ENCODE data around the gene MTX1.

The MTX1 gene

DNA sequence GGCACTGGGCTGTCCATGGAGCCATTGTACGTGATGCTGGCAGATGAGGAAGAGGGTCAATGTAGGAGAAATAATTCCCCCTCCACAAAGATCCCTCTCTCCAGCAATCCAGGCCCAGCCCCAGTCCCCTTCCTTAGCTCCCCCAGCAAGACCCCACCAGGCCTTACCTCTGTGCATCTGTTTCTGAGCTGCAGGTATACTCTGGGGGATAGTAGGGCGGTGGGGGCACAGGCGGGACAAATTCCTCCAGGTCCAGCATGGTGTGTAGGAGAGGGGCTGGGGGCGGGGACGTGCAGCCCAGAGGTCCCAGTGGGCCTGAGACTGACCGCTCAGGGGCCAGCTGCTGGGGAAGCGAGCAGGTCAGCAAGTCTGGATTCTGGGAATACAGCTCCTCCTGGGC, 43.1 kb downstream of the MTX1 start:
- TF ChIP-seq, protein P1, sequence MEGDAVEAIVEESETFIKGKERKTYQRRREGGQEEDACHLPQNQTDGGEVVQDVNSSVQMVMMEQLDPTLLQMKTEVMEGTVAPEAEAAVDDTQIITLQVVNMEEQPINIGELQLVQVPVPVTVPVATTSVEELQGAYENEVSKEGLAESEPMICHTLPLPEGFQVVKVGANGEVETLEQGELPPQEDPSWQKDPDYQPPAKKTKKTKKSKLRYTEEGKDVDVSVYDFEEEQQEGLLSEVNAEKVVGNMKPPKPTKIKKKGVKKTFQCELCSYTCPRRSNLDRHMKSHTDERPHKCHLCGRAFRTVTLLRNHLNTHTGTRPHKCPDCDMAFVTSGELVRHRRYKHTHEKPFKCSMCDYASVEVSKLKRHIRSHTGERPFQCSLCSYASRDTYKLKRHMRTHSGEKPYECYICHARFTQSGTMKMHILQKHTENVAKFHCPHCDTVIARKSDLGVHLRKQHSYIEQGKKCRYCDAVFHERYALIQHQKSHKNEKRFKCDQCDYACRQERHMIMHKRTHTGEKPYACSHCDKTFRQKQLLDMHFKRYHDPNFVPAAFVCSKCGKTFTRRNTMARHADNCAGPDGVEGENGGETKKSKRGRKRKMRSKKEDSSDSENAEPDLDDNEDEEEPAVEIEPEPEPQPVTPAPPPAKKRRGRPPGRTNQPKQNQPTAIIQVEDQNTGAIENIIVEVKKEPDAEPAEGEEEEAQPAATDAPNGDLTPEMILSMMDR (IDR thresholded peaks at IDR 0.05), result no peak

DNA sequence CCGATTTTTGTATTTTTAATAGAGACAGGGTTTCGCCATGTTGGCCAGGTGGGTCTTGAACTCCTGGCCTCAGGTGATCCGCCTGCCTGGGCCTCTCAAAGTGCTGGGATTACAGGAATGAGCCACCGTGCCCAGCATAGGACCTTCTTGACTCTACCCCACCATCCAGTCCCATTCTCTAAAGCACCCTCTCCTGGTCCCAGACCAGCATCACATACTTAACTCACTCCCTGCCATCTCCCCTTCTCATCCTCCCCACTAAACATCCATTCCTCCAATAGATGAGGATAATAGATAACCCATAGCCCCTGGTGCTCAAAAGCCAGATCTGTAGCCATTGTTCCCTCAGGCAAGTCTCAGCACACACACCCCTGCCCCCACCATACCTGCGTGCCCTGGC, 44.7 kb downstream of the MTX1 start:
- TF ChIP-seq, protein P1 (IDR thresholded peaks at IDR 0.05), result no peak

DNA sequence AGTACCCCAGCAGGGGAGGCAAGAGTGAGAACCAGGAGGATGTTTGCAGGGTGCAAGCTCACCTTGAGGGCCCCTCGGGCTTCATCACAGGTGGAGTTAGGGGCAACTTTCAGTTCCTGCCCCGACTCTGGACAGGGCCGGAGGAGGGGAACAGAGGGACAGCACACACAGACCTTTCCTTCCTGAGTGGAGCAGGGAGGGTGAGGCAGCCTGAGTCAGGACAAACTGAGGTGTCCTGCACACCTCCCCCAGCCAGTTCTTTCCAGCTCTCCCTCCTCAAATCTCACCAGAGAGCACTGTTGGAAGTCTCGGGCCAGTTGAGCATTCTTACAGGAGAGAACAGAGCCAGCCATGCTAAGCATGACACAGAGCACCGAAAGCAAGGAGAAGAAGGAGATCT, 45.3 kb downstream of the MTX1 start:
- TF ChIP-seq, protein P1 (IDR thresholded peaks at IDR 0.05), result no peak

DNA sequence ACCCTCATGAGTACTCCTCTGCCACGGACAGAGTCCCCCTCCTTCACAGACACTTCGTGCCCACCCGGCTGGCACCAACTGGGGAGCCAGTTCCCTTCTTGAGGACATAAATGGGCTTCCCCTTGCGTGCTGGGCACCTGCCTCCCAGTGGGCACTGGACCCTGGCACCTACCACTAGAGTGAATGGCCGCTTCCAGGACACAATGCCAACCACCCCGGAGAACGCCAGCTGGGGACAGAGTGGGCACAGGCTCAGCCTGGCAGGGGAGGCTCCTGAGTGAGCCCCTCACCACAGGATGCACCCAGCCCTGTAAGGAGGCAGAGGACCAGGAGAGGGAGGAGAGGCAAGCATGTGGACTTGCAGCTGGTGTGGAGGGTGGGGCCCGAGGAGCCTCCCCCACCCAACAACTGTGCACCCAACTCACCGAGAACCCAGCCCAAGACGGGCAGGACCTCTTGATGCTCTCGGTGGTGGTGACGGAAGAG, 45.8 kb downstream of the MTX1 start:
- TF ChIP-seq, protein P1 (IDR thresholded peaks at IDR 0.05), result no peak

DNA sequence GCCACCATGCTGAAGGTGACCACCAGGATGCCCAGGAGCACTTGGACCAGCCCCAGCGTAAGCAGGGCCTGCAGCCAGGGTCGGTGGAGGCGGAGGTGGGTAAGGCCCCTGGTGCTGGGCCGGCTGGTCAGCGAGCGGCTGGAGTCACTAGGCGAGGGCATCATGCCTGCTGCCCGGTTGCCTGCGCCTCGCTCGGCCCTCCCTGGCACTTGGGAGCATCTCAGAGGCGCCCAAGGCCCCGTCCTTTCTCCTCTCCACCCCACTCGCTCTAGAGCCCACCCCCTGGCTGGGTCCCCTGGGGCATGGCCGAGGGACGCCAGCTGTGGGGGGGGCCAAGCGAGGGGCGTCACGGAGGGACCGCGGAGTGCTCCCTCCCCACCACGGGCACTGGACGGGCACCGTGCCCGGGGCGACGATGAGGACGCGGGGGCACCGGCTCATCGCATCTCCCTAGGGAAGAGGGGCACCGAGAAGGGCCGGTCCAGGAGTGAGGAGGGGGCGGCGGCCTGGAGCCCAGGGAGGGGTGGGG, 46.3 kb downstream of the MTX1 start:
- TF ChIP-seq, protein P1 (IDR thresholded peaks at IDR 0.05), result no peak

DNA sequence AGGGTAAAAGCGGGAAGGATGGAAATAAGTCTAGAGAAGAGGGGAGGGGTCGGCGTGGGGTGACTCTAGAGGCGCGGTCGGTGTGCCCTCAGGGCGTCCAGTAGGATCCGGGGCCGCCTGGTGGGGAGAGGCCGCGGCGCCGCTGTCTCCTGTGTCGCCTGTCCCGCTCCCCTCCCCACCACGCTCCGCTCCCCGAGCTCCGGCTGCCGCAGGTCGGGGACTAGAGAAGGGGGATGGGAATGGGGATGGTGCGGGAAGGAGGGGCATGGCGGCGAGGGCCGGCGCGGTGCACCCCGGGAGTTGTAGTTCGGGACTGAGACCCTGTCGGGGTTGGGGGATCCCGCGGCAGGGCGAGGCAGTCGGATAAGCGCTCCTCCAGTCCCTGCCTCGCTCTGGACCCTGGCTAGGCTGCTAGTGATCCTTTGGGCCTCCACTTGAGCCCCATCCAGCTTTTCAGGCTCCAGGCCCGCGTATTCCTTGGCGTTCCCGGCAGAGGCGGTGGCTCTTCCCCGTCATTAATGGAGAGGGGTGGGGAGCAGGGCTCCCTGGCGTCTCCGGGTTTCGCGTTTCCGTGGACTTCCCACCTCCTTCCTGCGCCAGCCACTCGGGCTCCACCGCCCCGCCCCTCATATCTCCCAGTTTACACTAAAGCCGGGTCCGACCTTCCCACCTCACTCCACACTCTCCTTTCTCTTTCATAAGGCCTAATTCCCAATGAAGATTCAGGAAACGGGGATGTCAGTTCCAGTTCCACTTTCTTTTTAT, 46.9 kb downstream of the MTX1 start, which contains the start of gene ENTREP3:
ENTREP3 (minus strand) TSS at position 241 of the 765 bp plus-strand sequence. CDS start 606 bp downstream, outside the sequence.
- TF ChIP-seq, protein P1 (IDR thresholded peaks at IDR 0.05), result no peak

DNA sequence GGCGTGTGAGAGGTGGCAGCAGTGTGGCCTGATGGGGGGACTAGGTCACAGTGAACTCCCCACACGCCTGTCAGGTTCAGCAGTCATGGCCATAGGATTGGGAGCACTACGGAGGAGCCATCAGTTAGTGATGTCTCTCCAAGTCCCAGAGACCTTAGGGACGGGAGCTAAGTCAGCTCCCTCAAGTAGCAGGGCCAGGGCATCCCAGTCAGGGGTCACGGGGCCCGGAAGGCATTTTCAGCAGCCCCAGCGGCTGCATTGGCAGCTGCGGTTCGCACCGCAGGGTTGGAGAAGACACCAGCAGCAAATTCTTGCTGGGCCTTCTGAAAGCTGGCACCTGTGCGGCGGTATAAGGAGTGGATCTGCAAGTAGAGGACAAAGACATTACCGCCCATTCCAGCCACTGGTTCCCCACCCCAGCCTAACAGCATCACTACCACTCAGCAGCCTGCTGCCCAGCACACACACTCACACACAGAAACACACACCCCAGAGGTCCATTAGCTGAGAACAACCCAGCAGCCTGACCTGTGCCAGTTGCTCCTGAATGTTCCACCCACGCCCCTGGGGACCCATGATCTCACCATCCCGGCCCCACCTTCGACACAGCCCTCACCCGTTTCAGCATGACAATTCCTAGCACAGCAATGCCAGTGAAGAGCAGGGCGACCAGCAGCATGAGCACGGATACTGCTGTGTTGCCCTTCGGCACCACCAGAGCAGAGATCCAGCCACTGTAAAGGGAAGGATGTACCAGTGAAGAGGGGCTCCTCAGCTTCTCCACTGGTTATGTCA, 47.8 kb downstream of the MTX1 start:
- TF ChIP-seq, protein P1 (IDR thresholded peaks at IDR 0.05), result no peak

Measured in LNCAP (cell line).